ENCODE measurements around the gene TRIM6.
"Not testable (repeated sequence)": the region's sequence is repeated elsewhere in the genome, so short reads cannot be mapped to it uniquely, and the experiment has no call there.

The TRIM6 gene

GRCh38 chr11:5604896-5605295 is 8.5 kb downstream of the TRIM6 start:
- no peak for DNase-seq

- DNase-seq = no peak
These were observed 9.4 kb downstream of the TRIM6 start for GRCh38 chr11:5605849-5606248.

GRCh38 chr11:5608808-5609207 is 12.4 kb downstream of the TRIM6 start:
- no peak for DNase-seq

GRCh38 chr11:5610446-5610845 is 14.0 kb downstream of the TRIM6 start:
- no peak for DNase-seq

- no peak for DNase-seq
These were observed 15.2 kb downstream of the TRIM6 start for GRCh38 chr11:5611627-5612026.

- no peak for DNase-seq
These were observed 22.4 kb downstream of the TRIM6 start for GRCh38 chr11:5618807-5619206.

- no peak for DNase-seq
These were observed 24.4 kb downstream of the TRIM6 start for GRCh38 chr11:5620651-5621521.

GRCh38 chr11:5621580-5621979 is 25.1 kb downstream of the TRIM6 start:
- no peak for DNase-seq

- no peak for DNase-seq
These were observed 26.4 kb downstream of the TRIM6 start for GRCh38 chr11:5622802-5623201.

GRCh38 chr11:5624489-5625279 is 28.2 kb downstream of the TRIM6 start, which contains the start of gene TRIM34:
Gene TRIM34 (plus strand): TSS chr11:5625001. CDS start chr11:5632332, 7,331 bp downstream.
- peak; percentile 48 for DNase-seq

GRCh38 chr11:5625281-5625680 is 28.8 kb downstream of the TRIM6 start:
- no peak for DNase-seq

- peak; percentile 8 for DNase-seq
These were observed 29.8 kb downstream of the TRIM6 start for GRCh38 chr11:5626196-5626595.

- DNase-seq = no peak
These were observed 35.0 kb downstream of the TRIM6 start for GRCh38 chr11:5631417-5631816.

GRCh38 chr11:5631969-5632635 is 35.7 kb downstream of the TRIM6 start:
- no peak for DNase-seq

- DNase-seq = no peak
These were observed 43.5 kb downstream of the TRIM6 start for GRCh38 chr11:5639953-5640352.

- DNase-seq = no peak
These were observed 47.1 kb downstream of the TRIM6 start for GRCh38 chr11:5643585-5643984.

GRCh38 chr11:5646139-5646538 is 49.7 kb downstream of the TRIM6 start:
- no peak for DNase-seq

GRCh38 chr11:5655474-5655873 is 59.0 kb downstream of the TRIM6 start:
- DNase-seq = no peak

- DNase-seq = not testable (repeated sequence)
These were observed 60.5 kb downstream of the TRIM6 start for GRCh38 chr11:5656956-5657355.

- no peak for DNase-seq
These were observed 61.9 kb downstream of the TRIM6 start for GRCh38 chr11:5658318-5658717.

Measured in SIG-M5 (cell line).